GM12873 (cell line): Measurements from ENCODE around the gene SHB.

Experiments
- TF ChIP-seq, protein P1 (sequence below): IDR thresholded peaks from 2 replicates; pipeline ENCODE4 v1.5.1; 2012; ENCODE audit warnings: low read depth, mild to moderate bottlenecking, moderate library complexity, low read length, control low read depth; ENCODE audit not compliant: insufficient read depth; ENCODE audit errors: missing control alignments

Gene SHB

DNA sequence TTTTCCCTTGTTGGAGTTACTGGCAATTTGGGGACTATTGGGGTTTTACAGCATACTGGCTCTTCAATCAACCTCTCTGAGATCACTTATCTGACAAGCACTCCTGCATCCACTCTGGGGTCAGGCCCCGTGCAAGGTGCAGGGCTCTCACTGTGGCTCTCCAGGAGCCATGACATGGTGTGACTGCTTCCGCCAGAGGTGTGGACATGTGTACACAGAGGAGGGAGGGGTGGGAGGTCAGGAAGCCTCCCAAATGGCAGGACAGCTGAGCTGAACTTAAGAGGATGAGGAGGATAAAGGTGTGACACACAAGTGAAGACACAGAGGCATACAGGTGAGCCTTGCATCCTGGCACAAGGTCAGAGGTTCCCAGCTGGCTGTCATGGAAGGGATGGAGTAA is 24.3 kb downstream of the SHB start:
- TF ChIP-seq, protein P1, sequence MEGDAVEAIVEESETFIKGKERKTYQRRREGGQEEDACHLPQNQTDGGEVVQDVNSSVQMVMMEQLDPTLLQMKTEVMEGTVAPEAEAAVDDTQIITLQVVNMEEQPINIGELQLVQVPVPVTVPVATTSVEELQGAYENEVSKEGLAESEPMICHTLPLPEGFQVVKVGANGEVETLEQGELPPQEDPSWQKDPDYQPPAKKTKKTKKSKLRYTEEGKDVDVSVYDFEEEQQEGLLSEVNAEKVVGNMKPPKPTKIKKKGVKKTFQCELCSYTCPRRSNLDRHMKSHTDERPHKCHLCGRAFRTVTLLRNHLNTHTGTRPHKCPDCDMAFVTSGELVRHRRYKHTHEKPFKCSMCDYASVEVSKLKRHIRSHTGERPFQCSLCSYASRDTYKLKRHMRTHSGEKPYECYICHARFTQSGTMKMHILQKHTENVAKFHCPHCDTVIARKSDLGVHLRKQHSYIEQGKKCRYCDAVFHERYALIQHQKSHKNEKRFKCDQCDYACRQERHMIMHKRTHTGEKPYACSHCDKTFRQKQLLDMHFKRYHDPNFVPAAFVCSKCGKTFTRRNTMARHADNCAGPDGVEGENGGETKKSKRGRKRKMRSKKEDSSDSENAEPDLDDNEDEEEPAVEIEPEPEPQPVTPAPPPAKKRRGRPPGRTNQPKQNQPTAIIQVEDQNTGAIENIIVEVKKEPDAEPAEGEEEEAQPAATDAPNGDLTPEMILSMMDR = no peak

GRCh38 chr9:38043931-38044623 is 24.9 kb downstream of the SHB start:
- TF ChIP-seq, protein P1 = no peak

DNA sequence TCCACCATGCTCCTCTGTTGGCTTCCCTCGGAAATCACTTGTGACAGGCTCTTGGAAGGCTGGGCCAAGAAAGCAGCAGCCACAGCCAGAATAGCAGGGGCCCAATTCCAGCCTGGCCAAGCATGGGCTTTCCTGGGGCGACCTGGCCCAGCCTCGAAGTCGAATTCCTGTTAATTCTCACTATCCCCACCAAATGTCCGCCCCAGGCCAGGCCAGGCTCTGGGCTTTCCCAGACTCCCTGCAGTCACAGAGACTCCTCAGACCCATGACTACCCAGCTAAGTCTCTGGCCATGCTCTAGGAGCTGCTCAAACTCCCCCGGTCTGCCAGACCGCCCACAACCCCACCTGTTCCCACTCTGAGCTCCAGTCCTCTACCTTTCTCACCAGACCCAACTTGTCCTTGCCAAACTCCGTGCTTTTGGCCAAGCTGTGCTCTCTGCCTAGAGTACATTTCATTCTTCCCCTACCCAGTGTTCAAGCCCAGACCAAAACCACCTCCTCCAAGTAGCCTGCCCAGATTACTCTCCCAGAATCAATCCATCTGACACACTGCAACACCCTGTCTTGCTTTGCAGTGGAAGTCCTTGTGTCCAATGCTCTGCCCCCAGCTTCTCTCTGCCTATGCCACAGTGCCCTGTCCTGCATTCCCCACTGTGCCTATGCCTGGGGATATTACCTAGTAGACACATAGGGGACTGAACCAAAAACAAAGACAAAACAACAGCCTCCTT is 26.2 kb downstream of the SHB start:
- TF ChIP-seq, protein P1 = no peak

DNA sequence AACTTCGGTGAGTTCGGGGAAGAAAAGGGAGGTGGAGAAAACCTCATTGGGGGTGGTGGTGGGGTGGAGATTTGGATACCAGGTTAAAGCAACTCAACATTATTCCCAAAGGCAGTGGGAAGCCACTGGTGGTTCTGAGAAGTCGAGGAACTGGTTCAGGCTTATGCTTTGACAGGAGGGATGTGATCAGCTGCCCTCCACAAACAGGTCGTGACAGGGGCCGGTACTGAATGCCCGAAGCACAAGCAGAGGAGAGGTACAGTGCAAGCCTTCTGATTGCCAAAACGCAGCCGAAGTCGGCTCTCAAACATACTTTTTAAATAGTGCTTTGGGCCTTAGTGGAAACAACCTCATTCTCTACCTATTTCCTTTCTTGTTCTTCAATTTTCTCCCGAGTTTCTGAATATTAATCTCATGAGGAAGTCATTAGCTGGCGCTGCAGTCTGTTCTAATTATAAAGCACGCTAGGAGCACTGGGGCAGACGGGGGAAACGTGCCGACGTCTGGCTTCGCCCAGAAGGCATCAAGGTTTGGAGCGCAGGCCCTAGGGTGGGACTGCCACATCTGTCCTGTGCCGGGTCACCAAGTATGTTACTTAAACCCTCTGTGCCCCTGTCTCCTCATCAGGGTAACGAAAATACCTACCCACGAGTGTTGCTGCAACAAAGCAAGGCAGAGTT is 27.3 kb downstream of the SHB start:
- TF ChIP-seq, protein P1 = no peak

DNA sequence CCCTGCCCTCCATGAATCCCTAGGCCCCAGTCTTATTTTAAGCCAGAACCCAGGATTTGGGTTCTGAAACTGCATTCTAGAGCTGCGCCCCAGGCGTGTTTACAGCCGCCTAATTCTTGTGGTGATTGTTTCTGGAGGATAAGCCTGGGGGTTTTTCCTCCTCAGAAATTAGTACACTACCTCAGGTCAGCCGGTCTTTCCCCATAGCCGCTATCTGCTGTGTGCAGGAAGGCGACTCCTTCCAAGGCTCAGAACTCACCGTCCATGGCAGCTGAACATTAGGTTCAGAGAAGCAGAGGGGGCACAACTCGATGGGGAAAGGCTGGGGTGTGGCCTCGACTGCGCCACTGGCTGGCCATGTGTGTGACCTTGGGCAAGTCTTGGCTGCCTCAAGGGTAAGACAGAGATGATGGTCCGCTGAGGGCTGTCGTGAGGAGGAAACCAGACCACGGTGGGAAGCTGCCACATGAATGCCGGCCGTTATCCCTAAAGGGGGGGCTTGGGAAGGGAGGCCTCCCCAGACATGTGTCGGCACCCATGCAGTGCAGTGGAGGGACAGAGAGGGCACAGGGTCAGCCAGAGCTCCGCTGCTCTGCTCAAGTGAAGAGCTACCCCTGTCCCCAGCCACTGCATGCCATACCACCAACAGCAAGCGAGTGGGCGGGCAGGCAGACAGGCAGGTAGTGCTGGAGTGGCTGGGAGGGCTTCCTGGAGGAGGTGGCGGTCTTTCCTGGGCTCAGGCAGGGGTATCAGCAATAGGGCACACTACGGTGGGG is 28.9 kb downstream of the SHB start:
- TF ChIP-seq, protein P1 = no peak

DNA sequence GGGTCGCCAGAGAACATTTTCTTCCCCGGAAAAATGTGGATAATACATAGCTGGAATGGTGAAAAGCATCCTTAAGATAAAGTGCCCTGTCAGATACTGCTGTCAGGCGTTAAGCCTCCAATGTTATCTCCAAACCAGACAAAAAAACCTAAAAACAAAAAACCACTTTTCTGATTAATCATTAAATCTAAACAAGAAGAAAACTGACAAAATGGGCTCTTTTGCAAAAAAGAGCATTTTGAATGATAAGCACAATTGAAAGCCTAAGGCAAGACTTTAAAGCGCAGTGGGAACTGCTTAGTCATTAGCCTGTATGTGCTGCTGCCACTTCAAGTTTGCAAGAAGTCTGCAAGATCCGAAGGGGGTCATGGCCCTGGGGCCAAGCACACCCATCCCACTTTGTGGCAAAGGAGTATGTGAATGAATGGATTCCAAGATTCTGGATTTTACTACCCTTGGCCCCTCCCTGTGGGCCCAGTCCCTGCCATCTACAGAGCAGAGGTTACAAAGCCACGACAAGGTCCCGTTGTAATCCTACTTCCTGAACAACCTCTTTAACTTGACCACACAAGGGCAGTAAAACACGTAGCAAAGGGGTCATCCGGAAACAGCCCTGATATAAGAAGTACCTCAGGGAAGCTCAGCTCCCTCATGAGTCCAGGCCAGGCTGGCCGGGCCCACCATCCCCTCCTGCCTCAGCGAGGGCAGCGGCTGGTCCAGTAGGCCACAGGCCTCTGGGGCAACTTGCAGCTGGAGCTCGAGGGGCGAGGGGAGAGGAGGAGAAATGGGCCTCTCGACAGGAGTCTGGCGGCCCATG is 29.7 kb downstream of the SHB start:
- TF ChIP-seq, protein P1 = no peak
